Measurements from ENCODE around the gene ECI1.

Gene ECI1

DNA sequence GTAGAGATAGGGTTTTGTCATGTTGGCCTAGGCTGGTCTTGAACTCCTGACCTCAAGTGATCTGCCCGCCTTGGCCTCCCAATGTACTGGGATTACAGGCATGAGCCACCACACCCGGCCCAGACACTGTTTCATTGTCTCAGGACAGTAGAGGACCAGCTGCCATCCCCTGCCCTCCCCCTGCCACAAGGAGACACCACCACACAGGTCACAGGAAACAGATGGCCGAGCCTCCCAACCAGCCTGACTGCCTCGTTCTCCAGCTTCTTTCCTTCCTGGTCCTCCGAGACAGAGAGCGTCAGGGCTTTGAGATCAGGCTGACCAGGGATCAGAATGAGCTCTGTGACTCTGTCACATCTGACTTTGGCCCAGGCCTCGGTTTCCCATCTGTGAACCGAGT is 37.3 kb upstream of the ECI1 start:
- no peaks in the 10 kb centered on the region for H3K4me1 ChIP-seq (ENCODE audit: insufficient read depth, low read length, severe bottlenecking)
- no peaks in the 10 kb centered on the region for H4K20me1 ChIP-seq (ENCODE audit: insufficient read depth, low read length)
- TF ChIP-seq, protein P1, sequence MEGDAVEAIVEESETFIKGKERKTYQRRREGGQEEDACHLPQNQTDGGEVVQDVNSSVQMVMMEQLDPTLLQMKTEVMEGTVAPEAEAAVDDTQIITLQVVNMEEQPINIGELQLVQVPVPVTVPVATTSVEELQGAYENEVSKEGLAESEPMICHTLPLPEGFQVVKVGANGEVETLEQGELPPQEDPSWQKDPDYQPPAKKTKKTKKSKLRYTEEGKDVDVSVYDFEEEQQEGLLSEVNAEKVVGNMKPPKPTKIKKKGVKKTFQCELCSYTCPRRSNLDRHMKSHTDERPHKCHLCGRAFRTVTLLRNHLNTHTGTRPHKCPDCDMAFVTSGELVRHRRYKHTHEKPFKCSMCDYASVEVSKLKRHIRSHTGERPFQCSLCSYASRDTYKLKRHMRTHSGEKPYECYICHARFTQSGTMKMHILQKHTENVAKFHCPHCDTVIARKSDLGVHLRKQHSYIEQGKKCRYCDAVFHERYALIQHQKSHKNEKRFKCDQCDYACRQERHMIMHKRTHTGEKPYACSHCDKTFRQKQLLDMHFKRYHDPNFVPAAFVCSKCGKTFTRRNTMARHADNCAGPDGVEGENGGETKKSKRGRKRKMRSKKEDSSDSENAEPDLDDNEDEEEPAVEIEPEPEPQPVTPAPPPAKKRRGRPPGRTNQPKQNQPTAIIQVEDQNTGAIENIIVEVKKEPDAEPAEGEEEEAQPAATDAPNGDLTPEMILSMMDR (IDR thresholded peaks at IDR 0.05; ENCODE audit: low read length) = no peak
- TF ChIP-seq EZH2 (IDR thresholded peaks at IDR 0.05; ENCODE audit: borderline replicate concordance, low read length) = no peak
- no peaks in the 10 kb centered on the region for H3K9me2 ChIP-seq (ENCODE audit: low read depth, low read length)
- no peak overlapping the region for H3K4me3 ChIP-seq (ENCODE audit: low read depth, low read length, poor library complexity, severe bottlenecking)
- H3K27ac ChIP-seq (ENCODE audit: low read depth, low read length, poor library complexity, severe bottlenecking) = no peak overlapping the region
- H3K4me2 ChIP-seq (ENCODE audit: low read length) = no peak overlapping the region
- H3K36me3 ChIP-seq (ENCODE audit: insufficient read depth, low read length) = no peaks in the 10 kb centered on the region
- no peaks in the 10 kb centered on the region for H3K79me2 ChIP-seq (ENCODE audit: insufficient read depth, low read length)
- H3K9ac ChIP-seq (ENCODE audit: low read length) = no peak overlapping the region
- H3K27me3 ChIP-seq (ENCODE audit: insufficient read depth, low read length) = peaks cover 7% of the 10 kb centered on the region; the same call in 1 of the 2 replicates
- no peaks in the 10 kb centered on the region for H3K9me3 ChIP-seq (ENCODE audit: low read length)
- H3F3A ChIP-seq (ENCODE audit: insufficient read depth, low read length) = no peaks in the 10 kb centered on the region
- no peak overlapping the region for H2AFZ ChIP-seq (ENCODE audit: low read length)

GRCh38 chr16:2287916-2288547 is 36.6 kb upstream of the ECI1 start:
- H4K20me1 ChIP-seq (ENCODE audit: insufficient read depth, low read length) = no peaks in the 10 kb centered on the region
- H3K4me3 ChIP-seq (ENCODE audit: low read depth, low read length, poor library complexity, severe bottlenecking) = no peak overlapping the region
- TF ChIP-seq, protein P1 (IDR thresholded peaks at IDR 0.05; ENCODE audit: low read length) = no peak
- TF ChIP-seq EZH2 (IDR thresholded peaks at IDR 0.05; ENCODE audit: borderline replicate concordance, low read length) = no peak
- H3K27me3 ChIP-seq (ENCODE audit: insufficient read depth, low read length) = peaks cover 7% of the 10 kb centered on the region; the same call in 1 of the 2 replicates
- no peaks in the 10 kb centered on the region for H3K36me3 ChIP-seq (ENCODE audit: insufficient read depth, low read length)
- no peaks in the 10 kb centered on the region for H3K9me2 ChIP-seq (ENCODE audit: low read depth, low read length)
- no peak overlapping the region for H3K4me2 ChIP-seq (ENCODE audit: low read length)
- H3K9me3 ChIP-seq (ENCODE audit: low read length) = no peaks in the 10 kb centered on the region
- no peaks in the 10 kb centered on the region for H3K4me1 ChIP-seq (ENCODE audit: insufficient read depth, low read length, severe bottlenecking)
- H3K27ac ChIP-seq (ENCODE audit: low read depth, low read length, poor library complexity, severe bottlenecking) = no peak overlapping the region
- no peak overlapping the region for H3K9ac ChIP-seq (ENCODE audit: low read length)
- no peak overlapping the region for H2AFZ ChIP-seq (ENCODE audit: low read length)
- no peaks in the 10 kb centered on the region for H3F3A ChIP-seq (ENCODE audit: insufficient read depth, low read length)
- no peaks in the 10 kb centered on the region for H3K79me2 ChIP-seq (ENCODE audit: insufficient read depth, low read length)

- Histone ChIP-seq H3K9ac (ENCODE audit: low read length) (no peak overlapping the region), H3K36me3 (ENCODE audit: insufficient read depth, low read length) (no peaks in the 10 kb centered on the region)
- TF ChIP-seq EZH2 (IDR thresholded peaks at IDR 0.05; ENCODE audit: borderline replicate concordance, low read length) = no peak
- TF ChIP-seq, protein P1 (IDR thresholded peaks at IDR 0.05; ENCODE audit: low read length) = no peak
These were observed 35.2 kb upstream of the ECI1 start for GRCh38 chr16:2286550-2286949.

More at GRCh38 chr16:2286550-2286949, 35.2 kb upstream of the ECI1 start:
- Histone ChIP-seq H3K79me2 (ENCODE audit: insufficient read depth, low read length) (no peaks in the 10 kb centered on the region), H2AFZ (ENCODE audit: low read length) (no peak overlapping the region), H3K9me3 (ENCODE audit: low read length) (no peaks in the 10 kb centered on the region), H3F3A (ENCODE audit: insufficient read depth, low read length) (no peaks in the 10 kb centered on the region), H3K27me3 (ENCODE audit: insufficient read depth, low read length) (peaks cover 7% of the 10 kb centered on the region; the same call in 1 of the 2 replicates), H3K4me3 (ENCODE audit: low read depth, low read length, poor library complexity, severe bottlenecking) (no peak overlapping the region), H3K27ac (ENCODE audit: low read depth, low read length, poor library complexity, severe bottlenecking) (no peak overlapping the region), H3K4me1 (ENCODE audit: insufficient read depth, low read length, severe bottlenecking) (no peaks in the 10 kb centered on the region), H3K9me2 (ENCODE audit: low read depth, low read length) (no peaks in the 10 kb centered on the region), H3K4me2 (ENCODE audit: low read length) (no peak overlapping the region), H4K20me1 (ENCODE audit: insufficient read depth, low read length) (no peaks in the 10 kb centered on the region)
